GM18499 (cell line): ENCODE data around the gene ATP2B1.
A peak's percentile ranks its signal among the peaks of the same experiment; 100 is the strongest.
"Not testable (repeated sequence)": the region's sequence is repeated elsewhere in the genome, so short reads cannot be mapped to it uniquely, and the experiment has no call there.

Experiments
- ATAC-seq: cut with Tn5 transposase; IDR thresholded peaks from one replicate; pipeline ENCODE4 v1.9.1; 2021; ENCODE audit warnings: moderate number of reproducible peaks; ENCODE audit not compliant: insufficient read depth, unreplicated experiment

ATP2B1 gene

GRCh38 chr12:89708565-89709156 is at the start of gene ATP2B1:
Gene ATP2B1 (minus strand): TSS chr12:89708838. CDS start chr12:89655886, 52,952 bp downstream.
- ATAC-seq, result peak; percentile 29

- not testable (repeated sequence) for ATAC-seq
Measured at GRCh38 chr12:89757987-89758386, 49.3 kb upstream of the ATP2B1 start.

- ATAC-seq, result peak; percentile 97
Measured at GRCh38 chr12:89756585-89757398, 48.2 kb upstream of the ATP2B1 start.

- no peak for ATAC-seq
Measured at GRCh38 chr12:89756194-89756584, 47.6 kb upstream of the ATP2B1 start.

GRCh38 chr12:89753997-89754396 is 45.4 kb upstream of the ATP2B1 start:
- ATAC-seq, result no peak

- no peak for ATAC-seq
Measured at GRCh38 chr12:89752341-89752740, 43.7 kb upstream of the ATP2B1 start.

GRCh38 chr12:89750389-89751351 is 42.0 kb upstream of the ATP2B1 start:
- ATAC-seq, result no peak

- ATAC-seq, result no peak
Measured at GRCh38 chr12:89748791-89749190, 40.2 kb upstream of the ATP2B1 start.

GRCh38 chr12:89745286-89745685 is 36.6 kb upstream of the ATP2B1 start:
- ATAC-seq, result no peak

GRCh38 chr12:89742337-89743022 is 33.8 kb upstream of the ATP2B1 start:
- ATAC-seq, result no peak

- no peak for ATAC-seq
Measured at GRCh38 chr12:89740943-89741342, 32.3 kb upstream of the ATP2B1 start.

GRCh38 chr12:89736995-89737394 is 28.4 kb upstream of the ATP2B1 start:
- no peak for ATAC-seq

- no peak for ATAC-seq
Measured at GRCh38 chr12:89733579-89734201, 25.1 kb upstream of the ATP2B1 start.

GRCh38 chr12:89732522-89732921 is 23.9 kb upstream of the ATP2B1 start:
- no peak for ATAC-seq

- no peak for ATAC-seq
Measured at GRCh38 chr12:89731614-89732013, 23.0 kb upstream of the ATP2B1 start.

- ATAC-seq, result no peak
Measured at GRCh38 chr12:89731089-89731488, 22.5 kb upstream of the ATP2B1 start.

- ATAC-seq, result no peak
Measured at GRCh38 chr12:89729946-89730459, 21.4 kb upstream of the ATP2B1 start.

GRCh38 chr12:89723276-89723675 is 14.6 kb upstream of the ATP2B1 start:
- no peak for ATAC-seq

GRCh38 chr12:89721291-89721987 is 12.8 kb upstream of the ATP2B1 start:
- ATAC-seq, result peak; percentile 96
